Sigmoid colon (tissue), 4 donors: ENCODE measurements around the gene ARSJ.

Experiments used
- CTCF ChIP-seq, 4 experiments: fragments of 450-650 bp in 3 of 4; fragments of 200-600 bp in 1 of 4; IDR thresholded peaks; one replicate each; pipeline ENCODE4 v1.5.1; 2016 to 2019; ENCODE audit warnings: antibody characterized with exemption in 4 of 4, mild to moderate bottlenecking in 3 of 4, moderate library complexity in 2 of 4
- EP300 ChIP-seq, 4 donors: sonication (generic); formaldehyde crosslinking; IDR thresholded peaks; one replicate each; pipeline ENCODE4 v1.6.1; 2017; ENCODE audit warnings: antibody characterized with exemption in 4 of 4
- POLR2AphosphoS5 ChIP-seq, 4 donors: sonication (generic); formaldehyde crosslinking; IDR thresholded peaks; one replicate each; pipeline ENCODE4 v1.6.1; 2017; ENCODE audit warnings: antibody characterized with exemption in 4 of 4

DNA sequence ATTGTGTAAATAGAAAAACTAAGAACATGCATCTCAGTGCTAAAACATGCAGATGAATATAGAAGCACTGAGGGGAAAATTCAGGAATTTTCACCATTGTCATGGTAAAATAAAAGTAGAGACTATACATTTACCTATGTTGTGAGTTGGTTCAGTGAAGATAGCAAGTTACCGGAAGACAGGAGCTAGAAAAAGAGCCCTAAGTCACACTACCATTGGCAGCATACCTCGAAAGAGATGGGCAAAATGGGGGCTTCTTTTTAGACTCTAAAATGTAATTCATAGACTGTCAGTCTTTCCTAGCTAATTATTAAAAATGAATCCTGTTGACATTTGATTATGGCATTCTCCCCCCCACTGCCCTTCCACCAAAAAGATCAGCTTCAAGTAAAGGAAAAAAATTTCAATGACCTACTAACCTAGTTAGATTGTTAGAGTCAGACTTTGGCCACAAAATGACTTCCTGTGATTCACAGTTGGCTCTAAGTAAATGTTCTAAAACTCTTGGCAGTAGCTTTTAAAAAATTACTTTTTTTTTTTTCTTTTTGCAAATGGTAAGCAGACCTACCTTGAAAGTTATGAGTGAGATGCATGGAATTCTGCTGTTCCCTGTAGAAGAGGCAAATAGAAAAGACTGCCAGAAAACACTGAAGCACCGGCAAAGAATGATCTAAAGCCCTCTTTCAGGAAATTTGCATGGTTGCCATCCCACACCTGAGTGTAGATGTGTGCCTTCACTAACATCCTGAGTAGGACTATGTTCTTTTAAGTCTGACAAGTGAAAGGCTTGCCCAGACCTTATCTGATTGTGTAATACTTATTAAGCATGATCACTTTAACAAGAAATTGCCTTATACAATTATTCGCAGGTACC is 26.4 kb upstream of the ARSJ start:
- TF ChIP-seq EP300 (IDR thresholded peaks at IDR 0.05) (no peak), CTCF (IDR thresholded peaks at IDR 0.05) (no peak), POLR2AphosphoS5 (IDR thresholded peaks at IDR 0.05) (peak in 1 of 4 donors; percentile 26)
